Jurkat, Clone E6-1 (cell line): Measurements from ENCODE around the gene RPS6KL1.

Source experiments
- DNase-seq: peaks from one replicate; pipeline ENCODE4 v3.0.0-alpha.2; 2011; ENCODE audit warnings: low read depth, low spot score
- H3K4me3 ChIP-seq: 2 replicates; pipeline ENCODE4 v1.5.1; 2011; ENCODE audit warnings: mild to moderate bottlenecking, low read length, control low read depth, moderate library complexity

Gene RPS6KL1

GRCh38 chr14:74871819-74872218, 51.2 kb downstream of the RPS6KL1 start:
- H3K4me3 ChIP-seq: no peak overlapping the region
- DNase-seq: no peak

GRCh38 chr14:74868739-74869138, 54.3 kb downstream of the RPS6KL1 start:
- no peak for DNase-seq
- no peak overlapping the region for H3K4me3 ChIP-seq

GRCh38 chr14:74867673-74868072, 55.4 kb downstream of the RPS6KL1 start:
- H3K4me3 ChIP-seq: no peak overlapping the region
- DNase-seq: no peak

GRCh38 chr14:74866708-74867389, 56.2 kb downstream of the RPS6KL1 start:
- H3K4me3 ChIP-seq: no peak overlapping the region
- DNase-seq: no peak

- H3K4me3 ChIP-seq: no peak overlapping the region
- DNase-seq: no peak
Observed at GRCh38 chr14:74865156-74865555, 57.9 kb downstream of the RPS6KL1 start.

- DNase-seq: no peak
- H3K4me3 ChIP-seq: no peak overlapping the region
Observed at GRCh38 chr14:74864198-74864597, 58.9 kb downstream of the RPS6KL1 start.

GRCh38 chr14:74863274-74863673, 59.8 kb downstream of the RPS6KL1 start:
- no peak for DNase-seq

GRCh38 chr14:74861734-74862090, 61.3 kb downstream of the RPS6KL1 start:
- no peak overlapping the region for H3K4me3 ChIP-seq
- DNase-seq: no peak

More at GRCh38 chr14:74863274-74863673, 59.8 kb downstream of the RPS6KL1 start:
- H3K4me3 ChIP-seq: no peak overlapping the region

GRCh38 chr14:74860899-74861733, 61.9 kb downstream of the RPS6KL1 start:
- DNase-seq: peak; percentile 76
- H3K4me3 ChIP-seq: no peak overlapping the region

GRCh38 chr14:74859757-74860552, 63.1 kb downstream of the RPS6KL1 start:
- H3K4me3 ChIP-seq: no peak overlapping the region
- DNase-seq: no peak

GRCh38 chr14:74858022-74858421, 65.0 kb downstream of the RPS6KL1 start:
- no peak for DNase-seq
- H3K4me3 ChIP-seq: no peak overlapping the region

GRCh38 chr14:74856366-74856765, 66.7 kb downstream of the RPS6KL1 start:
- no peak for DNase-seq
- no peak overlapping the region for H3K4me3 ChIP-seq

GRCh38 chr14:74855945-74856344, 67.1 kb downstream of the RPS6KL1 start:
- DNase-seq: no peak
- H3K4me3 ChIP-seq: no peak overlapping the region

- H3K4me3 ChIP-seq: no peak overlapping the region
Observed at GRCh38 chr14:74855021-74855420, 68.0 kb downstream of the RPS6KL1 start.

More at GRCh38 chr14:74855021-74855420, 68.0 kb downstream of the RPS6KL1 start:
- DNase-seq: no peak
